Liver (tissue), 9 donors: ENCODE data around the gene ECD. TPM values are rescaled to one million over a fixed set of nuclear protein-coding genes. Genes with fewer than 3 reads are reported as not detected.

Experiments
- DNase-seq: peaks from one replicate; pipeline ENCODE4 v3.0.0-alpha.2; 2017; ENCODE audit warnings: low spot score
- H3K27ac ChIP-seq, 2 donors: one replicate each; pipeline ENCODE4 v1.7.0; 2013; ENCODE audit warnings: inconsistent platforms in 2 of 2, low read length in 2 of 2, control low read depth in 1 of 2, low read depth in 1 of 2, mild to moderate bottlenecking in 1 of 2
- H3K27me3 ChIP-seq, 4 donors: one replicate each; pipeline versions ENCODE4 v1.6.1 to v1.7.0; 2013; ENCODE audit warnings: low read length in 3 of 4, inconsistent platforms in 1 of 4, mild to moderate bottlenecking in 1 of 4, moderate library complexity in 1 of 4; ENCODE audit not compliant: control insufficient read depth in 4 of 4, insufficient read depth in 4 of 4
- H3K36me3 ChIP-seq, 4 donors: one replicate each; pipeline versions ENCODE4 v1.6.1 to v1.7.0; 2013; ENCODE audit warnings: low read length in 3 of 4, mild to moderate bottlenecking in 3 of 4, low read depth in 1 of 4, moderate library complexity in 1 of 4; ENCODE audit not compliant: control insufficient read depth in 4 of 4, insufficient read depth in 3 of 4
- H3K4me1 ChIP-seq, 4 donors: one replicate each; pipeline versions ENCODE4 v1.6.1 to v1.7.0; 2013; ENCODE audit warnings: low read length in 3 of 4, mild to moderate bottlenecking in 3 of 4, moderate library complexity in 1 of 4; ENCODE audit not compliant: control insufficient read depth in 4 of 4, insufficient read depth in 4 of 4
- H3K4me3 ChIP-seq, 3 donors: one replicate each; pipeline versions ENCODE4 v1.6.1 to v1.7.0; 2013; ENCODE audit warnings: low read length in 3 of 3, control low read depth in 1 of 3, low read depth in 1 of 3, mild to moderate bottlenecking in 1 of 3
- H3K9ac ChIP-seq, 2 donors: one replicate each; pipeline ENCODE4 v1.7.0; 2013; ENCODE audit warnings: low read length in 2 of 2, mild to moderate bottlenecking in 2 of 2, moderate library complexity in 2 of 2, control low read depth in 1 of 2, low read depth in 1 of 2
- H3K9me3 ChIP-seq, 4 donors: one replicate each; pipeline versions ENCODE4 v1.6.1 to v1.7.0; 2013; ENCODE audit warnings: low read length in 3 of 4; ENCODE audit not compliant: control insufficient read depth in 4 of 4
- ATF3 ChIP-seq: IDR thresholded peaks from 2 replicates; pipeline ENCODE4 v1.6.1; 2016; ENCODE audit warnings: antibody characterized with exemption
- CTCF ChIP-seq: fragments of 150-350 bp; IDR thresholded peaks from 2 replicates; pipeline ENCODE4 v1.5.1; 2017; ENCODE audit warnings: improper control_type of control experiment, low read depth, low read length; ENCODE audit not compliant: missing input control
- EGR1 ChIP-seq, 2 donors: IDR thresholded peaks; 2 replicates each; pipeline ENCODE4 v1.6.1; 2016 to 2018; ENCODE audit warnings: antibody characterized with exemption in 2 of 2, low read depth in 2 of 2
- FOXA1 ChIP-seq: IDR thresholded peaks from 2 replicates; pipeline ENCODE4 v1.6.1; 2016; ENCODE audit warnings: antibody characterized with exemption
- FOXA2 ChIP-seq: IDR thresholded peaks from 2 replicates; pipeline ENCODE4 v1.6.1; 2016; ENCODE audit warnings: antibody characterized with exemption
- GABPA ChIP-seq, 2 donors: IDR thresholded peaks in 1 of 2; conservative IDR thresholded peaks in 1 of 2; 2 replicates each; pipeline ENCODE4 v1.6.1; 2016; ENCODE audit warnings: antibody characterized with exemption in 2 of 2, mild to moderate bottlenecking in 1 of 2, moderate library complexity in 1 of 2
- HNF4A ChIP-seq, 2 donors: conservative IDR thresholded peaks; 2 replicates each; pipeline ENCODE4 v1.6.1; 2016; ENCODE audit warnings: antibody characterized with exemption in 2 of 2, mild to moderate bottlenecking in 2 of 2
- HNF4G ChIP-seq: IDR thresholded peaks from 2 replicates; pipeline ENCODE4 v1.6.1; 2016; ENCODE audit warnings: antibody characterized with exemption
- JUND ChIP-seq, 2 donors: IDR thresholded peaks; 2 replicates each; pipeline ENCODE4 v1.6.1; 2016; ENCODE audit warnings: antibody characterized with exemption in 2 of 2
- MAX ChIP-seq: IDR thresholded peaks from 2 replicates; pipeline ENCODE4 v1.6.1; 2016; ENCODE audit warnings: antibody characterized with exemption
- NR2F2 ChIP-seq: IDR thresholded peaks from 2 replicates; pipeline ENCODE4 v1.6.1; 2016; ENCODE audit warnings: antibody characterized with exemption
- RAD21 ChIP-seq, 2 donors: IDR thresholded peaks; 2 replicates each; pipeline ENCODE4 v1.6.1; 2016; ENCODE audit warnings: antibody characterized with exemption in 2 of 2, mild to moderate bottlenecking in 2 of 2
- RXRA ChIP-seq, 2 donors: IDR thresholded peaks; 2 replicates each; pipeline ENCODE4 v1.6.1; 2017 to 2018; ENCODE audit warnings: antibody characterized with exemption in 2 of 2, mild to moderate bottlenecking in 1 of 2
- SP1 ChIP-seq: IDR thresholded peaks from 2 replicates; pipeline ENCODE4 v1.6.1; 2018; ENCODE audit warnings: antibody characterized with exemption, mild to moderate bottlenecking
- TAF1 ChIP-seq: conservative IDR thresholded peaks from 2 replicates; pipeline ENCODE4 v1.6.1; 2016; ENCODE audit warnings: antibody characterized with exemption, mild to moderate bottlenecking
- YY1 ChIP-seq: IDR thresholded peaks from 2 replicates; pipeline ENCODE4 v1.6.1; 2016; ENCODE audit warnings: antibody characterized with exemption, mild to moderate bottlenecking
- WGBS: extraction: QIAGEN DNeasy Blood & Tissue Kit; methylation state at CpG from one replicate; pipeline ENCODE4 v1.1.7; 2013; 5-methylcytosine and 5-hydroxymethylcytosine counted together
- polyA plus RNA-seq, 2 donors: library from polyadenylated mRNA; stranded (reverse) in 1 of 2; unstranded in 1 of 2; fragments of 200-250 nt in 1 of 2; fragments of >200 nt in 1 of 2; fragmentation: Nextera tagmentation in 1 of 2; extraction: Ambion mirVana in 1 of 2; gene quantifications; one replicate each; pipeline versions ENCODE4 v1.2.1 to v1.2.3, GENCODE V29; 2013 to 2015
- total RNA-seq, 2 donors: library from RNA; depleted of rRNA; stranded (reverse); fragments of >200 nt; gene quantifications; one replicate each; pipeline ENCODE4 v1.2.3, GENCODE V29; 2014
- TF ChIP-seq, protein P1 (sequence below): IDR thresholded peaks from 2 replicates; pipeline ENCODE4 v1.6.1; 2016; ENCODE audit warnings: antibody characterized with exemption, mild to moderate bottlenecking
- donor health status: healthy.
- donor health status: healthy.
- donor health status: healthy.
- donor health status: healthy.
- donor health status: healthy.

ECD gene
- total and polyA plus RNA-seq, 4 donors, result 7.1 to 16.2 (median 12.0) TPM

- no peaks in the 10 kb centered on the region for H3K9me3 ChIP-seq
- H3K27me3 ChIP-seq, result no peaks in the 10 kb centered on the region
- peaks cover 3 to 23% (median 18%) of the 10 kb centered on the region in 4 donors for H3K4me1 ChIP-seq
- no peaks in the 10 kb centered on the region for H3K36me3 ChIP-seq
- no peak overlapping the region for H3K9ac ChIP-seq
- no peak overlapping the region for H3K4me3 ChIP-seq
- no peak overlapping the region for H3K27ac ChIP-seq
- TF ChIP-seq FOXA2 (no peak), JUND (IDR thresholded peaks at IDR 0.05) (no peak), NR2F2 (no peak), YY1 (no peak), SP1 (no peak), RAD21 (IDR thresholded peaks at IDR 0.05) (no peak), CTCF (no peak), TAF1 (no peak), HNF4A (conservative IDR thresholded peaks at IDR 0.05) (no peak)
- TF ChIP-seq, protein P1, sequence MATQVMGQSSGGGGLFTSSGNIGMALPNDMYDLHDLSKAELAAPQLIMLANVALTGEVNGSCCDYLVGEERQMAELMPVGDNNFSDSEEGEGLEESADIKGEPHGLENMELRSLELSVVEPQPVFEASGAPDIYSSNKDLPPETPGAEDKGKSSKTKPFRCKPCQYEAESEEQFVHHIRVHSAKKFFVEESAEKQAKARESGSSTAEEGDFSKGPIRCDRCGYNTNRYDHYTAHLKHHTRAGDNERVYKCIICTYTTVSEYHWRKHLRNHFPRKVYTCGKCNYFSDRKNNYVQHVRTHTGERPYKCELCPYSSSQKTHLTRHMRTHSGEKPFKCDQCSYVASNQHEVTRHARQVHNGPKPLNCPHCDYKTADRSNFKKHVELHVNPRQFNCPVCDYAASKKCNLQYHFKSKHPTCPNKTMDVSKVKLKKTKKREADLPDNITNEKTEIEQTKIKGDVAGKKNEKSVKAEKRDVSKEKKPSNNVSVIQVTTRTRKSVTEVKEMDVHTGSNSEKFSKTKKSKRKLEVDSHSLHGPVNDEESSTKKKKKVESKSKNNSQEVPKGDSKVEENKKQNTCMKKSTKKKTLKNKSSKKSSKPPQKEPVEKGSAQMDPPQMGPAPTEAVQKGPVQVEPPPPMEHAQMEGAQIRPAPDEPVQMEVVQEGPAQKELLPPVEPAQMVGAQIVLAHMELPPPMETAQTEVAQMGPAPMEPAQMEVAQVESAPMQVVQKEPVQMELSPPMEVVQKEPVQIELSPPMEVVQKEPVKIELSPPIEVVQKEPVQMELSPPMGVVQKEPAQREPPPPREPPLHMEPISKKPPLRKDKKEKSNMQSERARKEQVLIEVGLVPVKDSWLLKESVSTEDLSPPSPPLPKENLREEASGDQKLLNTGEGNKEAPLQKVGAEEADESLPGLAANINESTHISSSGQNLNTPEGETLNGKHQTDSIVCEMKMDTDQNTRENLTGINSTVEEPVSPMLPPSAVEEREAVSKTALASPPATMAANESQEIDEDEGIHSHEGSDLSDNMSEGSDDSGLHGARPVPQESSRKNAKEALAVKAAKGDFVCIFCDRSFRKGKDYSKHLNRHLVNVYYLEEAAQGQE, result no peak
- 96% methylated on average over 3 of the region's 3 CpGs for WGBS
- no peak for DNase-seq
These were observed 1.5 kb upstream of the ECD start for GRCh38 chr10:73169320-73169719.

DNA sequence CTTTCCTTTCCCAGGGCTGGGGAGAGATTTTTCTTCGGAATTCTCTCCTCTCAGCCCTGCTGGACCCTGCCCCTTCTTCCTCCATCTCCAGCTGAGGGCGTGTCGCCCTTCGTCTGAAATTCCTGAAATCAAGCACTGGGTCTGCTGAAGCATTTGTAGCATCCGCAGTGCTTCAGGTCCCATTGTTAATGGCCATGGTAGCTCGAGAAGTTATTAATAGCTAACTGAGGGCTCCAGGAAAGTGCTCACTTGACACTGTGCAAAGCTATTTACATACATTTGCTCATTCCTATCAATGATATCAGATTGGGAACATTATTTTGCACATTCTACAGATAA is 626 bp upstream of the ECD start:
- no peak for DNase-seq
- Histone ChIP-seq H3K36me3 (peaks cover 0 to 4% (median 2%) of the 10 kb centered on the region in 4 donors), H3K4me1 (peaks cover 3 to 23% (median 18%) of the 10 kb centered on the region in 4 donors)

DNA sequence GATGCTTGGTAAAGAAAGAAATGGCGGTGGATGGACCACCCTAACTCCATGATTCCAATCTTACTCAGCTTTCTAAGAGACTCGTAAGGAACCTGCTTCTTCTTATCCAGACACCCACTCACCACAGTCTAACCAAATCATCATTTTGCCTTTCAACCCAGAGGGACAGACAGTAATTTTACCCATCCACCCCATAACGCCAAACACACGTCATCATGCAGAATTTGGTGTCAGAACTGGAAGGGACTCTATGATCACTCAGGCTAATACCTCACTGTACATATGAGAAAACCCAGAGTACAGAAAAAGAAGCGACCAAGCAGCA is 388 bp downstream of the ECD start:
- WGBS, result 8% methylated on average over 5 of the region's 5 CpGs
- DNase-seq, result no peak
- TF ChIP-seq, protein P1, result no peak
- no peak for TF ChIP-seq JUND (IDR thresholded peaks at IDR 0.05)
- TF ChIP-seq MAX, result no peak
- no peak for TF ChIP-seq CTCF
- TF ChIP-seq FOXA1, result no peak
- no peak for TF ChIP-seq GABPA (IDR thresholded peaks at IDR 0.05 in 1 of 2, conservative IDR thresholded peaks at IDR 0.05 in 1 of 2)
- TF ChIP-seq RXRA (IDR thresholded peaks at IDR 0.05), result no peak

More for the DNA sequence above, 626 bp upstream of the ECD start:
- Histone ChIP-seq H3K27me3 (no peaks in the 10 kb centered on the region), H3K9ac (peak overlapping the region; percentile 33 to 99), H3K9me3 (no peaks in the 10 kb centered on the region), H3K27ac (peak overlapping the region; percentile 95 to 98), H3K4me3 (peak overlapping the region; percentile 77 to 100 (median 84))
- TF ChIP-seq ATF3 (no peak), EGR1 (IDR thresholded peaks at IDR 0.05; ENCODE audit: low read depth in 2 of 2) (no peak), HNF4A (conservative IDR thresholded peaks at IDR 0.05) (no peak), YY1 (no peak), TAF1 (no peak), HNF4G (no peak), GABPA (IDR thresholded peaks at IDR 0.05 in 1 of 2, conservative IDR thresholded peaks at IDR 0.05 in 1 of 2) (no peak), FOXA1 (no peak), RXRA (IDR thresholded peaks at IDR 0.05) (no peak), SP1 (no peak)
- WGBS, result under 1% methylated on average over 6 of the region's 6 CpGs

More for the DNA sequence above, 388 bp downstream of the ECD start:
- H3K36me3 ChIP-seq, result peaks cover 0 to 13% (median 10%) of the 10 kb centered on the region in 4 donors
- H3K4me1 ChIP-seq, result peaks cover 3 to 23% (median 21%) of the 10 kb centered on the region in 4 donors
- H3K9ac ChIP-seq, result peak overlapping the region; percentile 96 to 99
- H3K27me3 ChIP-seq, result no peaks in the 10 kb centered on the region
- no peaks in the 10 kb centered on the region for H3K9me3 ChIP-seq
- peak overlapping the region; percentile 95 to 98 for H3K27ac ChIP-seq
- H3K4me3 ChIP-seq, result peak overlapping the region; percentile 77 to 100 (median 84)
